A549 (cell line): ENCODE results near the gene MSMP.

ENCODE experiments used
- MAX ChIP-seq: IDR thresholded peaks from 2 replicates; pipeline ENCODE4 v1.6.1; 2012
- POLR2A ChIP-seq: IDR thresholded peaks from 2 replicates; pipeline ENCODE4 v1.6.1; 2012; ENCODE audit warnings: mild to moderate bottlenecking, low read length

- no peak for TF ChIP-seq POLR2A
- TF ChIP-seq MAX: no peak
These were observed 25.0 kb downstream of the MSMP start for GRCh38 chr9:35729101-35729500.
